Pancreas (tissue), 10 donors: ENCODE data around the gene SIGLEC11. TPM values are rescaled to one million over a fixed set of nuclear protein-coding genes. Genes with fewer than 3 reads are reported as not detected.

Experiments
- ATAC-seq, 4 donors: fragments of 200-7000 bp; cut with Tn5 transposase; one replicate each; pipeline versions ENCODE4 v1.8.0 to v1.9.1; 2020; ENCODE audit warnings: mild to moderate bottlenecking in 4 of 4, moderate library complexity in 4 of 4
- DNase-seq, 6 donors: peaks; one replicate each; pipeline ENCODE4 v3.0.0-alpha.2; 2020
- FAIRE-seq: peaks from 2 replicates; lab custom pipeline; 2012; peaks lifted over from hg19 to GRCh38; lab: Jason Lieb, UNC
- H3K27ac ChIP-seq, 4 donors: fragments of 200-600 bp; sonication (generic); 1 replicate in 3 of 4; 2 replicates in 1 of 4; pipeline versions ENCODE4 v1.5.0 to v1.8.0; 2020
- H3K27me3 ChIP-seq, 4 donors: fragments of 200-600 bp; one replicate each; pipeline ENCODE4 v1.8.0; 2021
- H3K36me3 ChIP-seq, 3 donors: fragments of 200-600 bp; sonication (generic) in 1 of 3; one replicate each; pipeline versions ENCODE4 v1.5.0 to v1.8.0; 2020 to 2021
- H3K4me1 ChIP-seq, 3 donors: fragments of 200-600 bp; one replicate each; pipeline ENCODE4 v1.8.0; 2021
- H3K4me3 ChIP-seq, 4 donors: fragments of 200-600 bp; sonication (generic) in 2 of 4; one replicate each; pipeline versions ENCODE4 v1.5.0 to v1.8.0; 2020 to 2021
- H3K9me3 ChIP-seq, 4 donors: fragments of 200-600 bp; one replicate each; pipeline ENCODE4 v1.8.0; 2021
- CTCF ChIP-seq, 4 donors: fragments of 200-600 bp; sonication (generic) in 3 of 4; IDR thresholded peaks; one replicate each; pipeline versions ENCODE4 v1.5.0 to v1.8.0; 2021; ENCODE audit warnings: antibody characterized with exemption in 4 of 4
- WGBS, 2 donors: extraction: QIAGEN DNeasy Blood & Tissue Kit; methylation state at CpG; one replicate each; pipeline ENCODE4 v1.1.7; 2013; 5-methylcytosine and 5-hydroxymethylcytosine counted together
- intact Hi-C, 3 donors: fragments of 100-400 bp; cut with DNase I; formaldehyde crosslinking; loops; one replicate each; pipeline versions ENCODE4 v1.11.1 to v1.14.2; 2022
- polyA plus RNA-seq, 2 donors: library from polyadenylated mRNA; stranded (reverse); fragments of 200-250 nt; gene quantifications; one replicate each; pipeline ENCODE4 v1.2.3, GENCODE V29; 2013
- total RNA-seq, 6 donors: library from RNA; stranded (reverse); fragmentation: NEBNext Ultra II Directional in 4 of 6; extraction: Animal tissue kit (Norgen Biotek cat#: 25700) in 4 of 6; gene quantifications; one replicate each; pipeline versions ENCODE4 v1.2.1 to v1.2.4, GENCODE V29; 2021 to 2023
- donor health status: healthy with polysubstance abuse.
- donor health status: DM: no; HTN: no; CAD: no; lungs with moderate emphysema.
- donor health status: DM: no; HTN: no; CAD: no.
- donor health status: control.
- donor health status: control.
- donor health status: Bipolar disorder and iron deficiency.
- donor health status: DM: yes; HTN: yes; CAD: no.
- donor health status: DM: no; HTN: no; CAD: no.
- donor health status: DM: no; HTN: no; CAD: no.
- donor health status: DM: yes; HTN: yes; CAD: no.

SIGLEC11 gene
- total and polyA plus RNA-seq, 8 donors = 0.14 to 26.5 (median 1.6) TPM

- peaks cover 9 to 52% (median 34%) of the 10 kb centered on the region in 3 donors for H3K4me1 ChIP-seq
Observed at GRCh38 chr19:49957262-49957915, 3.6 kb downstream of the SIGLEC11 start.

GRCh38 chr19:49956115-49956495, 4.9 kb downstream of the SIGLEC11 start:
- H3K36me3 ChIP-seq = no peaks in the 10 kb centered on the region
- H3K27ac ChIP-seq = peak overlapping the region in 2 of 4 donors; percentile 62 to 85
- H3K9me3 ChIP-seq = no peaks in the 10 kb centered on the region
- no peaks in the 10 kb centered on the region for H3K27me3 ChIP-seq
- peaks cover 19 to 65% (median 45%) of the 10 kb centered on the region in 3 donors for H3K4me1 ChIP-seq
- DNase-seq (no peak), FAIRE-seq (no peak), ATAC-seq (peak in 2 of 4 donors; percentile 4 to 11)
- intact Hi-C loops = no loop called here
- TF ChIP-seq CTCF (IDR thresholded peaks at IDR 0.05) = no peak
- WGBS, 2 donors = 27 to 34% methylated on average over 9 of the region's 9 CpGs
- peak overlapping the region in 1 of 4 donors; percentile 15 for H3K4me3 ChIP-seq

More at GRCh38 chr19:49957262-49957915, 3.6 kb downstream of the SIGLEC11 start:
- Histone ChIP-seq H3K27ac (peak overlapping the region in 2 of 4 donors; percentile 5 to 85), H3K36me3 (no peaks in the 10 kb centered on the region), H3K4me3 (peak overlapping the region in 2 of 4 donors; percentile 0 to 21), H3K27me3 (no peaks in the 10 kb centered on the region), H3K9me3 (no peaks in the 10 kb centered on the region)
- TF ChIP-seq CTCF (IDR thresholded peaks at IDR 0.05) = no peak
- intact Hi-C loops = no loop called here
- FAIRE-seq = no peak
- ATAC-seq = peak; percentile 29 to 69 (median 49)
- 31 to 34% methylated on average over 10 of the region's 10 CpGs for WGBS, 2 donors
- DNase-seq = no peak

GRCh38 chr19:49954933-49955332, 6.0 kb downstream of the SIGLEC11 start:
- no peaks in the 10 kb centered on the region for H3K27me3 ChIP-seq
- H3K36me3 ChIP-seq = no peaks in the 10 kb centered on the region
- peaks cover 19 to 67% (median 45%) of the 10 kb centered on the region in 3 donors for H3K4me1 ChIP-seq
- WGBS, 2 donors = 29 to 42% methylated on average over 11 of the region's 11 CpGs
- intact Hi-C loops = no loop called here
- DNase-seq (peak in 4 of 6 donors; percentile 57 to 78 (median 68)), ATAC-seq (peak; percentile 64 to 76 (median 72)), FAIRE-seq (no peak)
- H3K9me3 ChIP-seq = no peaks in the 10 kb centered on the region
- H3K27ac ChIP-seq = peak overlapping the region; percentile 22 to 85 (median 46)
- H3K4me3 ChIP-seq = peak overlapping the region in 1 of 4 donors; percentile 15
- no peak for TF ChIP-seq CTCF (IDR thresholded peaks at IDR 0.05)

GRCh38 chr19:49954092-49954829, 6.7 kb downstream of the SIGLEC11 start:
- no peaks in the 10 kb centered on the region for H3K36me3 ChIP-seq
- H3K4me1 ChIP-seq = peaks cover 19 to 67% (median 45%) of the 10 kb centered on the region in 3 donors
- H3K4me3 ChIP-seq = peak overlapping the region in 2 of 4 donors; percentile 10 to 11
- H3K27me3 ChIP-seq = no peaks in the 10 kb centered on the region
- DNase-seq (no peak), FAIRE-seq (no peak), ATAC-seq (peak in 3 of 4 donors; percentile 5 to 13 (median 10))
- WGBS, 2 donors = 10 to 12% methylated on average over 12 of the region's 12 CpGs
- intact Hi-C loops = no loop called here
- H3K9me3 ChIP-seq = no peaks in the 10 kb centered on the region
- H3K27ac ChIP-seq = peak overlapping the region in 3 of 4 donors; percentile 42 to 85 (median 62)
- TF ChIP-seq CTCF (IDR thresholded peaks at IDR 0.05) = no peak
